Fibroblast of lung (primary cell): ENCODE data around the gene PARP14. TPM values are rescaled to one million over a fixed set of nuclear protein-coding genes. Genes with fewer than 3 reads are reported as not detected.

ENCODE experiments used
- DNase-seq, 2 donors: peaks; one replicate each; pipeline versions ENCODE4 v3.0.0 to v3.0.0-alpha.2; 2010; ENCODE audit warnings: low read depth in 2 of 2
- H2AFZ ChIP-seq: 2 replicates; pipeline ENCODE4 v1.5.1; 2012; ENCODE audit warnings: low read length, control low read depth, inconsistent platforms
- H3K27ac ChIP-seq: 2 replicates; pipeline ENCODE4 v1.5.1; 2011; ENCODE audit warnings: low read length, control low read depth; ENCODE audit not compliant: insufficient read depth
- H3K27me3 ChIP-seq: 2 replicates; pipeline ENCODE4 v1.5.1; 2011; ENCODE audit warnings: mild to moderate bottlenecking, low read length; ENCODE audit not compliant: control insufficient read depth, insufficient read depth
- H3K36me3 ChIP-seq: 2 replicates; pipeline ENCODE4 v1.5.1; 2011; ENCODE audit warnings: low read length; ENCODE audit not compliant: control insufficient read depth, insufficient read depth
- H3K4me1 ChIP-seq: 2 replicates; pipeline ENCODE4 v1.5.1; 2011; ENCODE audit warnings: low read length; ENCODE audit not compliant: control insufficient read depth, insufficient read depth; ENCODE audit errors: extremely low read depth
- H3K4me2 ChIP-seq: 2 replicates; pipeline ENCODE4 v1.5.1; 2011; ENCODE audit warnings: low read length, control low read depth; ENCODE audit not compliant: insufficient read depth; ENCODE audit errors: extremely low read depth
- H3K4me3 ChIP-seq, 4 experiments: fragments of 200-600 bp in 1 of 4; sonication (generic) in 1 of 4; replicated peaks in 1 of 4; 2 replicates each; pipeline ENCODE4 v1.5.1; 2011 to 2016; ENCODE audit warnings: low read length in 4 of 4, low read depth in 3 of 4, mild to moderate bottlenecking in 3 of 4, control low read depth in 2 of 4, inconsistent platforms in 1 of 4, mixed read lengths in 1 of 4; ENCODE audit not compliant: insufficient read depth in 1 of 4; ENCODE audit errors: control extremely low read depth in 1 of 4
- H3K79me2 ChIP-seq: 2 replicates; pipeline ENCODE4 v1.5.1; 2012; ENCODE audit warnings: mild to moderate bottlenecking, low read length, inconsistent platforms; ENCODE audit not compliant: control insufficient read depth, insufficient read depth
- H3K9ac ChIP-seq: 2 replicates; pipeline ENCODE4 v1.5.1; 2011; ENCODE audit warnings: mild to moderate bottlenecking, low read length, control low read depth; ENCODE audit not compliant: insufficient read depth
- H3K9me3 ChIP-seq: 2 replicates; pipeline ENCODE4 v1.5.1; 2012; ENCODE audit warnings: low read depth, low read length; ENCODE audit not compliant: control insufficient read depth, insufficient read depth
- H4K20me1 ChIP-seq: 2 replicates; pipeline ENCODE4 v1.5.1; 2011; ENCODE audit warnings: low read length; ENCODE audit not compliant: control insufficient read depth, insufficient read depth; ENCODE audit errors: extremely low read depth
- EZH2 ChIP-seq: IDR thresholded peaks from 2 replicates; pipeline ENCODE4 v1.5.1; 2012; ENCODE audit warnings: low read length, control low read depth, mild to moderate bottlenecking; ENCODE audit errors: missing control alignments
- polyA plus RNA-seq, 2 donors: library from polyadenylated mRNA; depleted of rRNA in 1 of 2; stranded (reverse) in 1 of 2; unstranded in 1 of 2; fragments of >200 nt; gene quantifications; 2 replicates each; pipeline ENCODE4 v1.2.1, GENCODE V29; 2011 to 2012; ENCODE audit warnings: missing spikeins in 1 of 2
- total RNA-seq: library from RNA; depleted of rRNA; stranded (reverse); fragments of >200 nt; gene quantifications from 2 replicates; pipeline ENCODE4 v1.2.1, GENCODE V29; 2014
- TF ChIP-seq, protein P1 (sequence below), 2 donors: IDR thresholded peaks in 1 of 2; conservative IDR thresholded peaks in 1 of 2; 1 replicate in 1 of 2; 2 replicates in 1 of 2; pipeline ENCODE4 v1.5.1; 2011 to 2012; ENCODE audit warnings: low read length in 2 of 2, control low read depth in 1 of 2, inconsistent platforms in 1 of 2, low read depth in 1 of 2, mild to moderate bottlenecking in 1 of 2

PARP14 gene
- total and polyA plus RNA-seq, 2 donors (not counting 1 experiment from before 2014, with no cell fraction given): 35.6 to 78.3 TPM

GRCh38 chr3:122636697-122637096, 43.9 kb upstream of the PARP14 start:
- H3K27ac ChIP-seq: no peak overlapping the region

DNA sequence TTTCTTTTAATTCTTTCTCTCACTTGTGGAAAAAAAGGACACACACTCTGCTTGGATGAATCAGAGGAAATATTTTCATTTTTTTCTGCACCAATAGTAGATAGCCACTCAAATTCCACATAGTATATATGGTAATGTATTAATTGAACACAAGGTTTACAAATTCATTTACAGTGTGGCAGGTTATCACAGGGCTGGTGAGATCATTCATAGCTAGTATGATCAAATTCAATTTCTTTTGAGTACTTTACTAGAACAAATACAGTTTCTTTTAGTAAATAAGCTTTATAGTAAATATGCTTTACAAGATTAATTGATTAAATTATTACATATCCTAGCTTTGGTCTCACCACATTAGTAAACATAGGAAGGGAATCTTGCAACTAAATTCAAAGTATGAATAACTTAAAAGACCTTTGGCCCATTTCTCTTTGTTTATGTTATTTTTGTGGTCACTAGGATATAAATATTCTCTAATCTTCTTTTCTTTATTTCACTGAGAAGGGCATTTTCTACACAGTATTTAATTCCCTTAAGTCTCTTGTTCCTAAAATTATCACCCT, 40.1 kb upstream of the PARP14 start:
- H3K4me1 ChIP-seq: no peaks in the 10 kb centered on the region
- H2AFZ ChIP-seq: no peak overlapping the region
- no peak overlapping the region for H3K4me2 ChIP-seq
- peak in 1 of 2 donors; percentile 36 for DNase-seq
- peaks cover 5% of the 10 kb centered on the region for H3K27me3 ChIP-seq
- H3K36me3 ChIP-seq: no peaks in the 10 kb centered on the region
- no peaks in the 10 kb centered on the region for H3K79me2 ChIP-seq
- H3K4me3 ChIP-seq: no peak overlapping the region
- H4K20me1 ChIP-seq: no peaks in the 10 kb centered on the region
- H3K27ac ChIP-seq: no peak overlapping the region
- no peak overlapping the region for H3K9ac ChIP-seq
- TF ChIP-seq, protein P1, sequence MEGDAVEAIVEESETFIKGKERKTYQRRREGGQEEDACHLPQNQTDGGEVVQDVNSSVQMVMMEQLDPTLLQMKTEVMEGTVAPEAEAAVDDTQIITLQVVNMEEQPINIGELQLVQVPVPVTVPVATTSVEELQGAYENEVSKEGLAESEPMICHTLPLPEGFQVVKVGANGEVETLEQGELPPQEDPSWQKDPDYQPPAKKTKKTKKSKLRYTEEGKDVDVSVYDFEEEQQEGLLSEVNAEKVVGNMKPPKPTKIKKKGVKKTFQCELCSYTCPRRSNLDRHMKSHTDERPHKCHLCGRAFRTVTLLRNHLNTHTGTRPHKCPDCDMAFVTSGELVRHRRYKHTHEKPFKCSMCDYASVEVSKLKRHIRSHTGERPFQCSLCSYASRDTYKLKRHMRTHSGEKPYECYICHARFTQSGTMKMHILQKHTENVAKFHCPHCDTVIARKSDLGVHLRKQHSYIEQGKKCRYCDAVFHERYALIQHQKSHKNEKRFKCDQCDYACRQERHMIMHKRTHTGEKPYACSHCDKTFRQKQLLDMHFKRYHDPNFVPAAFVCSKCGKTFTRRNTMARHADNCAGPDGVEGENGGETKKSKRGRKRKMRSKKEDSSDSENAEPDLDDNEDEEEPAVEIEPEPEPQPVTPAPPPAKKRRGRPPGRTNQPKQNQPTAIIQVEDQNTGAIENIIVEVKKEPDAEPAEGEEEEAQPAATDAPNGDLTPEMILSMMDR (conservative IDR thresholded peaks at IDR 0.05 in 1 of 2, IDR thresholded peaks at IDR 0.05 in 1 of 2; ENCODE audit: low read depth in 1 of 2, low read length in 2 of 2): no peak
- no peak for TF ChIP-seq EZH2
- no peaks in the 10 kb centered on the region for H3K9me3 ChIP-seq

More at GRCh38 chr3:122636697-122637096, 43.9 kb upstream of the PARP14 start:
- no peak for TF ChIP-seq EZH2
- H3K9ac ChIP-seq: no peak overlapping the region
- H3K27me3 ChIP-seq: peaks cover 8% of the 10 kb centered on the region
- DNase-seq: no peak
- H3K4me1 ChIP-seq: no peaks in the 10 kb centered on the region
- no peaks in the 10 kb centered on the region for H3K36me3 ChIP-seq
- no peaks in the 10 kb centered on the region for H3K9me3 ChIP-seq
- H3K79me2 ChIP-seq: no peaks in the 10 kb centered on the region
- no peak overlapping the region for H3K4me3 ChIP-seq
- H3K4me2 ChIP-seq: no peak overlapping the region
- H2AFZ ChIP-seq: no peak overlapping the region
- no peaks in the 10 kb centered on the region for H4K20me1 ChIP-seq

DNA sequence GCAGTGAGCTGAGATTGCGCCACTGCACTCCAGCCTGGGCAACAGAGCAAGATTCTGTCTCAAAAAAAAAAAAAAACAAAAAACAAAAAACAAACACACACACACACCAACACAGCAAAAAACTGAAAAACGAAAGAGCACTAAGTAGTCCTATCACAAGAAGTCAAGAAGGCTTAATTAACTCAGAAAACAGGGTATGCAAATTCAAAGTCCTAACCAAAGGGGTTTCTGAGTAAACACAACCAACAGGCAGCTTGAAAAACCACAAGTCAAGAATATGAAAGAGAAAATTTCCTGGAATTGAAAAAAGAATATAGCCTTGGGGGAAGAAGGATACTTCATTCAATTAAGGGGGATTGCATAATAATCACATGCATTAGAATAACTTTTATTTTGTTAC, 37.7 kb upstream of the PARP14 start:
- DNase-seq: no peak
- Histone ChIP-seq H3K4me3 (no peak overlapping the region), H2AFZ (no peak overlapping the region), H3K27me3 (no peaks in the 10 kb centered on the region), H3K9me3 (no peaks in the 10 kb centered on the region), H3K4me1 (no peaks in the 10 kb centered on the region), H3K9ac (no peak overlapping the region), H3K27ac (no peak overlapping the region), H3K79me2 (no peaks in the 10 kb centered on the region), H3K36me3 (no peaks in the 10 kb centered on the region), H3K4me2 (no peak overlapping the region), H4K20me1 (no peaks in the 10 kb centered on the region)
- no peak for TF ChIP-seq EZH2
- TF ChIP-seq, protein P1 (conservative IDR thresholded peaks at IDR 0.05 in 1 of 2, IDR thresholded peaks at IDR 0.05 in 1 of 2; ENCODE audit: low read depth in 1 of 2, low read length in 2 of 2): no peak
